NT2/D1 (cell line): ENCODE results near the gene PLCH1.

Experiments
- DNase-seq: peaks from one replicate; pipeline ENCODE4 v3.0.0-alpha.2; 2011; ENCODE audit warnings: low read depth, low spot score
- H3K27me3 ChIP-seq: 2 replicates; pipeline ENCODE4 v1.6.0; 2011; ENCODE audit warnings: mild to moderate bottlenecking; ENCODE audit not compliant: insufficient read length, insufficient read depth
- H3K36me3 ChIP-seq: 2 replicates; pipeline ENCODE4 v1.6.1; 2011; ENCODE audit warnings: mild to moderate bottlenecking, low read length, mixed read lengths; ENCODE audit not compliant: insufficient read depth, insufficient read length
- H3K4me1 ChIP-seq: 2 replicates; pipeline ENCODE4 v1.5.1; 2011; ENCODE audit not compliant: insufficient read depth, insufficient read length
- H3K4me3 ChIP-seq: 2 replicates; pipeline ENCODE4 v1.5.1; 2011; ENCODE audit warnings: low read depth; ENCODE audit not compliant: insufficient read length
- H3K9ac ChIP-seq: 2 replicates; pipeline ENCODE4 v1.6.0; 2011; ENCODE audit warnings: low read depth; ENCODE audit not compliant: insufficient read length
- H3K9me3 ChIP-seq: 2 replicates; pipeline ENCODE4 v1.5.1; 2011; ENCODE audit warnings: mild to moderate bottlenecking, low read length; ENCODE audit not compliant: insufficient read depth
- SUZ12 ChIP-seq: IDR thresholded peaks from 2 replicates; pipeline ENCODE4 v1.6.1; 2011; ENCODE audit not compliant: insufficient read length, insufficient read depth; ENCODE audit errors: extremely low read depth
- YY1 ChIP-seq: IDR thresholded peaks from 2 replicates; pipeline ENCODE4 v1.6.1; 2011; ENCODE audit not compliant: insufficient read length, insufficient read depth
- ZNF274 ChIP-seq: IDR thresholded peaks from 2 replicates; pipeline ENCODE4 v1.6.1; 2011; ENCODE audit warnings: mild to moderate bottlenecking, low read depth, low read length

PLCH1 gene

DNA sequence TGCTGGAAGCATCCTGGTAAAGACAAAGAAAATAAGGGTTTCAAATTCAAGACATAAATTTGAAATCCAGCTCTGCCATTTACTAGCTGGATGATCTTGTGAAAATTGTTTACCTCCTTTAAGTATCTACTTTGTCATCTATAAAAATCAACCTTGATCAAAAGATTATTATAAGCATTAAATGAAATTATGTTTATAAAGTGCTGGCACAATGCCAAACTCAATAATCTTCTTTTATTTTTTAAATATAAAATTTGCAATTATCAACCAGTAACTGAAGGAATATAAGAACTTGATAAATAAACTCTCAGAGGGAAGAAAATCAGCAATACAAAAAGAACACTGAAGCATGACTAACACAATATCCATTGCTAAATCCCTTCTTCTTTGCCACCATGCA is 35.4 kb upstream of the PLCH1 start:
- H3K9me3 ChIP-seq = peaks cover 9% of the 10 kb centered on the region; the same call in 1 of the 2 replicates
- TF ChIP-seq YY1 = no peak
- TF ChIP-seq SUZ12 = no peak
- no peak for TF ChIP-seq ZNF274
- H3K4me1 ChIP-seq = no peaks in the 10 kb centered on the region
- no peaks in the 10 kb centered on the region for H3K36me3 ChIP-seq
- H3K9ac ChIP-seq = no peak overlapping the region
- no peak for DNase-seq
- no peak overlapping the region for H3K4me3 ChIP-seq
- H3K27me3 ChIP-seq = no peaks in the 10 kb centered on the region

GRCh38 chr3:155778462-155778861 is 33.6 kb upstream of the PLCH1 start:
- Histone ChIP-seq H3K36me3 (peaks cover 3% of the 10 kb centered on the region), H3K4me1 (no peaks in the 10 kb centered on the region), H3K9ac (no peak overlapping the region), H3K4me3 (no peak overlapping the region), H3K9me3 (peaks cover 9% of the 10 kb centered on the region; the same call in 1 of the 2 replicates), H3K27me3 (no peaks in the 10 kb centered on the region)
- no peak for DNase-seq
- TF ChIP-seq SUZ12 (no peak), YY1 (no peak), ZNF274 (no peak)

DNA sequence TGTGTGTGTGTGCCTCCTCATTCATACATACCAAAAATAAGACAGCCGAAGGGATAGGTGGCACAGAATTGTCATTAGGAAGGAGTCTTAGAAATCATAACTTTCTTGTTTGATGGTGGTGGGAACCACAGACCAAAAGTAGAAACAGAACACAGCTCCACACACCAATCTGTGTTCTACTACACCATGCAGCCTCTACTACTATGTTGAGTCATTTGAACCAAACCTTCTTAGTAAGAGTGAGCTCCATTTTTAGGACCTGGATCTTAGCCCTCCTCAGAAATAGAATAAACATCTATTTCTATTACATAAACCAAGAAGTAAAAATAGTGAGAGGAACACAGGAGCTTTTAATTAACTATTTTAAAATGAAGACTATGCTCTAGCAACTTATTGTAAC is 27.9 kb upstream of the PLCH1 start:
- Histone ChIP-seq H3K9me3 (peaks cover 10% of the 10 kb centered on the region), H3K4me3 (no peak overlapping the region), H3K27me3 (no peaks in the 10 kb centered on the region), H3K4me1 (no peaks in the 10 kb centered on the region), H3K36me3 (peaks cover 7% of the 10 kb centered on the region), H3K9ac (no peak overlapping the region)
- no peak for DNase-seq
- TF ChIP-seq ZNF274 (no peak), SUZ12 (no peak), YY1 (no peak)

- H3K9me3 ChIP-seq = peaks cover 10% of the 10 kb centered on the region
- DNase-seq = no peak
- no peak overlapping the region for H3K9ac ChIP-seq
- H3K4me3 ChIP-seq = no peak overlapping the region
- TF ChIP-seq SUZ12 (no peak), ZNF274 (no peak), YY1 (no peak)
- peaks cover 7% of the 10 kb centered on the region for H3K36me3 ChIP-seq
- H3K4me1 ChIP-seq = no peaks in the 10 kb centered on the region
- H3K27me3 ChIP-seq = no peaks in the 10 kb centered on the region
These were observed 26.3 kb upstream of the PLCH1 start for GRCh38 chr3:155771126-155771525.

- Histone ChIP-seq H3K4me3 (no peak overlapping the region), H3K9me3 (peaks cover 10% of the 10 kb centered on the region), H3K9ac (no peak overlapping the region), H3K27me3 (no peaks in the 10 kb centered on the region), H3K36me3 (peaks cover 9% of the 10 kb centered on the region), H3K4me1 (no peaks in the 10 kb centered on the region)
- TF ChIP-seq SUZ12 (no peak), ZNF274 (no peak)
- DNase-seq = no peak
These were observed 21.3 kb upstream of the PLCH1 start for GRCh38 chr3:155766206-155766605.

- H3K36me3 ChIP-seq = peaks cover 4% of the 10 kb centered on the region
- no peaks in the 10 kb centered on the region for H3K4me1 ChIP-seq
- H3K4me3 ChIP-seq = no peak overlapping the region
- H3K9me3 ChIP-seq = no peaks in the 10 kb centered on the region
- no peak for TF ChIP-seq ZNF274
- no peak for TF ChIP-seq SUZ12
- no peak for TF ChIP-seq YY1
- H3K9ac ChIP-seq = no peak overlapping the region
- DNase-seq = no peak
- no peaks in the 10 kb centered on the region for H3K27me3 ChIP-seq
These were observed 19.1 kb upstream of the PLCH1 start for GRCh38 chr3:155763870-155764463.

GRCh38 chr3:155760653-155761052 is 15.8 kb upstream of the PLCH1 start:
- Histone ChIP-seq H3K27me3 (no peaks in the 10 kb centered on the region), H3K4me3 (no peak overlapping the region), H3K9me3 (no peaks in the 10 kb centered on the region), H3K9ac (no peak overlapping the region), H3K36me3 (peaks cover 4% of the 10 kb centered on the region), H3K4me1 (no peaks in the 10 kb centered on the region)
- TF ChIP-seq YY1 (no peak), SUZ12 (no peak), ZNF274 (no peak)
- DNase-seq = no peak

DNA sequence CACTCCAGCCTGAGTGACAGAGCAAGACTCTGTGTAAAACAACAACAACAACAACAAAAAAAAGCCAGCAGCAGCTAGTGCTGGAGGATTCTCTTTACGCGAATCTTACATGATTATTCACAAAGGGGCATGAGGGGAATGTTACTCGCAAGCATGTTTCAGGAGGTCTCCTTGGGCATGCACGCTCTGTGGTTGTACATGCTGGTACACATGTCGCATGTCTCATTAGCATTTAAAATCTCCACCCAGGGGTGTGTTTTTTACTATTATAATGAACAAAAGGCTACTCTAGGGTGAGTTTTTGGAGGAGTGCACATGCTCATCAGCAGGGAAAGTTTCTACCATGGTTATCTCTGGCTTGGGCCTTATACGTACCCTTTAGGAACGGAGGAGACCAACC is 12.7 kb upstream of the PLCH1 start:
- DNase-seq = no peak
- Histone ChIP-seq H3K4me3 (no peak overlapping the region), H3K9me3 (no peaks in the 10 kb centered on the region), H3K9ac (no peak overlapping the region), H3K4me1 (no peaks in the 10 kb centered on the region), H3K27me3 (no peaks in the 10 kb centered on the region), H3K36me3 (no peaks in the 10 kb centered on the region)
- TF ChIP-seq SUZ12 = no peak
- no peak for TF ChIP-seq YY1
- TF ChIP-seq ZNF274 = no peak
